Measurements from ENCODE around the gene CASQ2.

GRCh38 chr1:115651391-115651790 lies 117.1 kb downstream of the CASQ2 start:
- TF ChIP-seq CTCF (IDR thresholded peaks at IDR 0.05; ENCODE audit: low read length) (no peak), EZH2 (optimal IDR thresholded peaks at IDR 0.05; ENCODE audit: low read depth, low read length) (no peak)

Measured in MM.1S (cell line).